Dedifferentiated amniotic fluid mesenchymal stem cell (primary cell): Measurements from ENCODE around the gene PTPRR.
"Not testable (repeated sequence)": the region's sequence is repeated elsewhere in the genome, so short reads cannot be mapped to it uniquely, and the experiment has no call there.

ENCODE experiments used
- DNase-seq: peaks from one replicate; pipeline ENCODE4 v3.0.0-alpha.2; 2016; ENCODE audit errors: extremely low spot score

Gene PTPRR

DNA sequence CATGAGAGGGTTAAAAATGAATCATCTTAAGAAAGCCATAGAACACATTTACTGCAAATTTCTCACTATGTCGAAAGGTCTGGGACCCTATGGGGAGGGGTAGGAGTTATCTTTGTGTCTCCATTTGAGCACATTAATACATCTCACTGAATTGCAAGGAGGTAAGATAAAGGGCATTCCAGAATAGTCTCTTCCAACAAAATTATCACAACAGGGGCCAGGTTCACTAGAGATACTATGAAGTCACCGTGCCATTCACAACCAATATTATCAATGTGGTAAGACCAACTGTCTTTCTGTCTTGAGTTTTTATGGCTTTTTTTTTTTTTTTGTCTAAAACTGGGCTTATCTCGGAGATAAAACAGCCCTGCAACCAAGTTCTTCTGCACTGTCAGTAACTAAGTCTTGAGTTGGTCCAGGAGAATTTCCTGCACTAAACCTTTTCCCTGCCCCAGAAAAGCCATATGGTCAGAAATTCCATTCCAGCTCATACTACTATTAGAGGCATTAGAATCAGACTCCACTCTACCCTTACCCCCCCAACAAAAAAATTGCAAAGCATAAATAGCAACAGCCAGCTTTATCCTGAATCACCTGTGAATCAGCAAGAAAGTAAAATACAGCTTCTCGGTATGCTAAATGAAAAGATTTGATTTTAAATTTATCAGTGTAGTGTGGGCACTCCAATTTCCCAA is 79.7 kb downstream of the PTPRR start:
- DNase-seq = no peak

DNA sequence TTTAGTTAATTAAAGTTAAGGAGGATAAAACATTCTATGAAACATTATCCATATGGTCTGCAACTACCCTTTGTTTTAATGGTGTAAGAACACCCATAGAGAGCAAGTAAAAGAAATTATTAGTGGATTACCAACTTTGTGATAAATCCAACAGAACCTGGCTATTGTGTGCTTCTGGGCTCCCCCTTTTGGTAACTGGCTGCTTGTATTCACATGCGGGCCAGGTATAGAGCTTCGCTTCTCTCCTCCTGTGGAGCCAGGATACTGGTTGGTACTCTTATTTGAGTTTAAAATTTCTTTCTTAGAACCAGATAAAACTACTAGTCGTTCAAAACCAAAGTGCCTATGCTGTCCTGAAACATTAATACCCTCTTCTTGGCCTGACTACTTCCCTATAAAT is 81.0 kb downstream of the PTPRR start:
- DNase-seq = no peak

DNA sequence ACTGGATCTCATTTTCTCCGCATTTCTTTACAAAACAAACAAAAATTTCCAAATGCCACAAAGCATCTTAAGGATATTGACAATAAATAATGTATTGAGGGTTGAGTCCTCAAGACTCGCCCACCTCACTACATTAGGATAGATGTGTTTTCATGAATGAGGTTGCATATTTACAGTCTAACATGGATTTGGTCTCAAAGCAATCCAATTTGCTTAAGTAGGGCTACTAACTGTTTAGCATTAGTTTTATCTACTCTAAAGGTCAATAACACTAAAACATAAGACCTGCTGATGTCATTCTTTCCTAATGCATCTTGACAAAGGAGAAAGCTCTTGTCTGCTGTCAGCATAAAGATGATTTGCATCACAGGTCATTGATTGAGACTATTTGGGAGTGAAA is 82.4 kb downstream of the PTPRR start:
- no peak for DNase-seq

DNA sequence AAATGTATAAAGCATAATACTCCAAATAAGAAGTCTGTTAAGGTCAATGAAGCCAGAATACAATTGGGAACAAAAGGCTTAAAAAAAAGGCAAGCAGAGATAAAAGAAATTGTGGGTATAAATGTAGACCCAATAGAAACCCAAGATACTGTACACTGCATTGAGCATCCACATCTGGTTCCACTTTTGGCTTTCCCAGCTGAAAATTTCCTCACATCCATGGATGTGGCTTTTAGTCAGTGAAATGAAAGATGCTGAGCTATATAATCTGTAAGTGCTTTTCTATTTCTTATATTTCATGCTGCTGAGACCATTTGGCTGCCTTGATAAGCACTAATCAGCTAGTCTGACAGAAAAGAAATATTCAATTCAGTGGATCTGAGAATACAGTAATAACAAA is 83.5 kb downstream of the PTPRR start:
- DNase-seq = no peak

DNA sequence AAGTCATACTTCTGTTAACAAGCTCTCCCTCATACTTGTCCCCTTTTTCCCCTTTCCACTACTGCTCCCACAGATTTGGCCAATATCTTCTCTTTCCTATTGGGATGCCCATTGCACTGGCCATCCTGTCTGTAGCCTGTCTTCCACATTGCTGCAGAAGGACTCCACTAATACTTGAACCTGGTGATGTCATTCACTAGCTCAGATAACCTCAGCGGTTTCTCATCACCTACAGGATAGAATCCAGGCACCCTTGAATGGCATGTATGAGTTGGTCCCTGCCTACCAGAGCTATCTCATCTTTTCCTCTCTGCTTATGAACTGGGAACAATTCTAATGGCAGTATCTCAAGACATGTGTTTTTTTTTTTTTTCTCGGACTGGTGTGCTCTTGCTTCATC is 84.6 kb downstream of the PTPRR start:
- no peak for DNase-seq

GRCh38 chr12:70831543-70831942 is 89.0 kb downstream of the PTPRR start:
- no peak for DNase-seq

DNA sequence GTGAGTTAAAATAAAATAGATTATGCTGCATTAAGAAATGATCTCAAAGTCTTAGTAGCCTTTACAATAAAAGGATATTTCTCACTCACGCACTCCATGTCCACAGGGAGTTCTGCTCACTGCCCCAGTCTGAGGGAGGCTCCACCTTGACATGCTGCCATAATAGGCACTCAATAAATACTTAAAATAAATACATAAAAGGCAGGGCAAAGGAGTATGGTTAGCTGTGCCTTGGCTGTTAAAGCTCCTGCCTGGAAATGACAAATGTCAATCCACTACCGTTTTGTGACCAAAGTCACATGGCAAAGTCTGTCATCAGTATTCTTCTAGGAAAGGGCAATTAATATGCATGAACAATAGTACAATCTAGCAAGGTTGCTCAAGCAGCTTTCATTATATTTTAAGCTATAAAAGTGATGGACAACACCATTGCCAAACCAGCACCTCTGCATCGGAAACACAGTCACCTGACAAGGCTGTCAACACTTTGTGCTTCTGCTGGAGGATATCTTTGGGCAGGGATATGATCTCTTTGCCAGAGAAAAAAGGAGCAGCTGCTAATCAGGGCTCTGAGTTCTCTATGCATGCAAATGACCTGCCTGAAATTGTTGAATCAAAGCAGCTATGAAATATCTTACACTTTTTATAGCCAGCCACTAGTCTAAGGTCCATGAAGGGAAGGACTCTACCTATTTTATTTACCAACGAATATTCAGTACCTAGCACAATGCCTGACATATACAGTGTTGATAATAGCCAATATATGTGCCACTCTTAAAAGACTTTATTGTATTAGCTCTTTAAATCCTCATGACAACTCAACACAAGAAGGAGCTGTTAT is 90.1 kb downstream of the PTPRR start:
- DNase-seq = no peak

GRCh38 chr12:70829070-70829469 is 91.5 kb downstream of the PTPRR start:
- no peak for DNase-seq

DNA sequence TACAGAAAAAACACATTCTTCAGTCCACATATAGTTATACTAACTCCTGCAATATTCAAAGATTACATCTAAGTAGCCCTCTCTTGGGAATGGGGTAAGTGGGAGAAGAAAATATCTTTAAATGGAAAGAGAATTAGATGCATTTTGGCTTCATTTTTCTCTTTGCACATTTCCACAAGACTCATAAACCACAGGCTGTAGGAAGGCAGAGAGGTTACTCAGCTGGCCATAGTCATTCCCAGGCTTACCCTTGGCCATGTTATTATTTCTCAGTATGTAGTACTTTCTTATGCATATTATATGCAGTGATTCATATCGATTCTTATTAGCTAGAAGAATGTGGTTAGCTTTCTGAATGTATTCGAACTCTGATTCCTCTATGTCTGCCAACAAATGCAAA is 92.2 kb downstream of the PTPRR start:
- DNase-seq = no peak

DNA sequence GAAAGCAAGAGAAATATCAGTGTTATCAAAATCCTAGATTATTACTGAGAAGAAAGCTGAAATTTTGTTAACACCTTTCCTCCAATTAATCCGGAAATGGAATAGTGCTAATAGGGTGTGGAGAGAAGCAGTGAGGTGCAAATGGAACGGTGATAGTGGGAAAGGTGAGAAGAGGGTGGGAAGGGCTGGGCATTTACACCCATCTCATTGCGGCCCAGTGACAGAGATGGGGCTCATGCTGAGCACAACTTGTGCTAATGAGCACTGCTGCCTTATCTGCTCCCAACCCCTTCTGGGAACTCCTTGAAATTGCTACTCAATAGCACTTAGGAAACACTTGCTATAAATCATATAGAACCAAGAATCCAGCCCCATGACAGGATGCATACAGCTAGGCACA is 94.4 kb downstream of the PTPRR start:
- no peak for DNase-seq

- no peak for DNase-seq
Measured at GRCh38 chr12:70824511-70824910, 96.0 kb downstream of the PTPRR start.

DNA sequence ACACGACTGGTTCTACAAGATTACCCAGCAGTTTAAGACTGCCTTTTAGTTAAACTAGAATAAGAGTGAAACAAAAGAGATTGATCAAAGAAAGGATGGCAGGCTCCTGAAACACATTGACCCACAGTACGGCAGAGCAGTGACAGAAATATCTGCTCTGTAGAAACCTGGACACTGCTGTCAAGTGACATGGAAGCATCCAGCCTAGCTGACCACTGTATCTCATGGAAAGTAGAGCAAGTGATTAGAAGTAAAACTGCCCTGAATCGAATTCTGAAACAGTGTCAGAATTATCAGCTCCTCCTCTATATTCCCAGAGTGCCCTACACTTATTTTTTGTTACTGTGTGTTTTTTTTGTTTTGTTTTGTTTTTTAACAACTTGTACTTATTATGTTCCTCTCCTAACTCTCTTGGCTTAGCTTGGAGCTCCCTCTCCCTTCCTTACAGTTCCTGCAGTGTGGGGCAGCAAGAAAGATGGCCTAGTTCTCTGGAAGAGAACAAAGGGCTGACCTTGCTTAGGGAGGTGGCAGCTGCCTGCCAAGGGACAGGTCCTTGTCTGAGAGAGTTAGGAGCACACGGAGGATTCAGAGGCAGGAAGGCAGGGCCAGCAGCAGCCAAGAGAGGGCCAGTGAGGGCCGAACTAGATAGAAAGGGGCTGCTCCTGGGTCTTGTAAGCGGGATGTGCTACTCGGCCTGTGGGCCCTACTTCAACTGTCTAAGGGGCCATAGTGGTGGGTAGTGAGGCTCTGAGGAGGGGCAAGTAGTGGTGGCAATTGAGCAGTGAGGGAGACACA is 97.2 kb downstream of the PTPRR start:
- DNase-seq = no peak

- DNase-seq = no peak
Measured at GRCh38 chr12:70822412-70822811, 98.1 kb downstream of the PTPRR start.

GRCh38 chr12:70815971-70816391 is 104.6 kb downstream of the PTPRR start:
- no peak for DNase-seq

- no peak for DNase-seq
Measured at GRCh38 chr12:70815056-70815455, 105.5 kb downstream of the PTPRR start.

- no peak for DNase-seq
Measured at GRCh38 chr12:70813559-70813958, 107.0 kb downstream of the PTPRR start.

DNA sequence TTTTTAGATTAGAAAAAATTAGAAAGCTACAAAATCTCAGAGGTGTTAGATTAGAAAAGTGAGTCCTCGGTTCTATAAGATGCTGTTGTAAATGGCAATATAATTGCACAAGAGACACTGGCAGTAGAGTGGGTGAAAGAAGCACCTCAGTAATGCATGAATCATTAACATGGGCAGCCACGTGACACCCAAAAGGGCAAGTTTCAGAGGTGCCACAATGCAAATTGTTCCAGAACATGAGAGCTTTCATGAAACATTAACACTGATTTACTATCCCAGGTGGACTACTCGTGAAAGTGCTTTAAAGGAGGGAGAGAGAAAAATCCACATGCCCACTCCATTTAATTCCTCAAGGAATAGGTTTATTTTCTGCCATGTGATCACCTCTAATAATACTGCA is 108.4 kb downstream of the PTPRR start:
- no peak for DNase-seq

GRCh38 chr12:70809887-70810286 is 110.7 kb downstream of the PTPRR start:
- no peak for DNase-seq

- not testable (repeated sequence) for DNase-seq
Measured at GRCh38 chr12:70807993-70808392, 112.5 kb downstream of the PTPRR start.

DNA sequence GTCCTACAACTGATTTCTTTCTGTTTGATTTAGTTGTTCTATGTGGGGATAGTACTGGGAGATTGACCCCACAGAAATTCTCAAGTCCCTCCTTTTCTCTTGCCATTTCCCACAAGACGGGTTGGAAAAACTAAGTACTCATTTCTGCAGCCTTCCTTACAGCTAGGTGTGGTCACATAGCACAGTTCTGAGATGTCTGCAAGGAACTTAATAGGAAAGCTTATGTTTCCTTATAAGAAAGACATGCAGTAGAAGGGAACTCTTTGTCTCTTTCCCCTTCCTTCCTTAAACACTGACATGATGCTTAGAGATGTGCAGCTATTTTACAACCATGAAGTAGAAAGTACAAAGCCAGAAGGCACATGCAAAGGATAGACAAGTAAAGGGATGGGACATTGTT is 113.7 kb downstream of the PTPRR start:
- DNase-seq = no peak

DNA sequence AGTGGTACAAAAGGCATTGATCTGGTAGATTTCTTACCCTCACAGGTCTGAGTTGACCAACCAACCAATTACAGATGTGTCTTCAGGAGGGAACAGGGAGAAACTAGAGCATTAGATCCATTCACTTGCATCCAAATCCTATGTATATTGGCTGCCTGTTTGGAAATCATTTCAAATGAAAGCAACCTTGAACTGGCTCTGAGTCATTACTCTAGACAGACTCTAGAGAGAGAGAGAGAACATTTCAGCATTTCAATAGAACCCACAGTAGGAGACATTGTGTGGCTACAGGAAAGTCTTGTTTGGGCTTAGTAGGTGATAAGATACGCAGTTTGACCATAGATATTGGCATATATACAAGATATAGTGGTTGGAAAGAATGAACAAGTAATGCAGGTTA is 114.5 kb downstream of the PTPRR start:
- DNase-seq = no peak

DNA sequence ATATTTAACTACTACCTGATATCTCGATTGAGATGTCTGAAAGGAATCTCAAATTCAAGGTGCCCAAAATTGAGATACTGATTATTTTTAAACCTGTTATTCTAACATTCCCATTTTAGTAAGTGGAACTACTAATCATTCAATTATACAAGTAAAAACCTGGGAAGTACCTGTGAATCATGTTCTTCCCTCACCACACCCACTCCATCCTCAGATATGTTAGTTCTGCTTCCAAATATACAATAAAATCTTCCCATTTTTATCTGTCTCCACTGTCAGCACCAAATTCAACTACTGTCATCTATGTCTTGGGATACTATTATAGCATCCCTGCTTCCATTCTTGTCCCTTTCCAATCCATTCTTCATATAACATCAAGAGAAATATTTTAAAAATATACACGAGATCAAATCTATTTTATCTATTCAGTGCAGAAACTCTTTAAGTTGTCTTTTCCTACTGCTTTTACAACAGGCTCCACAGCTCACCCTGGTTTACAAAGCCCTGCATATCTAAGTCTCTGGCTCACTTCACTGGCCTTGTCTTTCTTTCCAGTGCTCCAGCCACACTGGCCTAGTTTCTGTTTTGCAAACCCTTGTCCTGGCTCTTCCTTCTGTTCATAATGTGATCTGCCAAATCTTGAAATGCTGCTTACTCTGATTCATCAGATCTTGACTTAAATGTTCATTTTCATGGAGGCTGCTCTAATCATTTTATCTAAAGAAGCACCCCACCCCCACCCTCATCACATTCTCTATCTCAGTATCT is 122.3 kb downstream of the PTPRR start:
- DNase-seq = no peak
